Hypothalamus (tissue), 51 donors: ENCODE measurements around the gene CELF2.
A peak's percentile ranks its signal among the peaks of the same experiment; 100 is the strongest.

Experiments used
- DNase-seq, 51 donors: peaks; one replicate each; lab custom pipeline; 2025; lab: John Stamatoyannopoulos, UW

CELF2 gene

GRCh38 chr10:11050301-11051287 lies 32.9 kb downstream of the CELF2 start:
- peak in 1 of 51 donors; percentile 54 for DNase-seq

- DNase-seq = no peak
Measured at GRCh38 chr10:11057018-11057417, 39.3 kb downstream of the CELF2 start.

- DNase-seq = peak in 1 of 51 donors; percentile 49
Measured at GRCh38 chr10:11057448-11057847, 39.8 kb downstream of the CELF2 start.

GRCh38 chr10:11057994-11058393 lies 40.3 kb downstream of the CELF2 start:
- DNase-seq = no peak

- DNase-seq = no peak
Measured at GRCh38 chr10:11058965-11059364, 41.3 kb downstream of the CELF2 start.

GRCh38 chr10:11063856-11064255 lies 46.2 kb downstream of the CELF2 start:
- no peak for DNase-seq

- no peak for DNase-seq
Measured at GRCh38 chr10:11064832-11065231, 47.2 kb downstream of the CELF2 start.

- no peak for DNase-seq
Measured at GRCh38 chr10:11065567-11065966, 47.9 kb downstream of the CELF2 start.

GRCh38 chr10:11066520-11066919 lies 48.8 kb downstream of the CELF2 start:
- DNase-seq = no peak

GRCh38 chr10:11068861-11069633 lies 51.4 kb downstream of the CELF2 start:
- DNase-seq = no peak

GRCh38 chr10:11073410-11073809 lies 55.7 kb downstream of the CELF2 start:
- DNase-seq = no peak

- DNase-seq = no peak
Measured at GRCh38 chr10:11074536-11075267, 57.0 kb downstream of the CELF2 start.

GRCh38 chr10:11076221-11076620 lies 58.5 kb downstream of the CELF2 start:
- DNase-seq = no peak

- DNase-seq = no peak
Measured at GRCh38 chr10:11080564-11080984, 62.9 kb downstream of the CELF2 start.

GRCh38 chr10:11081408-11081807 lies 63.7 kb downstream of the CELF2 start:
- no peak for DNase-seq

GRCh38 chr10:11082526-11082925 lies 64.9 kb downstream of the CELF2 start:
- DNase-seq = no peak

- DNase-seq = no peak
Measured at GRCh38 chr10:11083051-11083450, 65.4 kb downstream of the CELF2 start.

- no peak for DNase-seq
Measured at GRCh38 chr10:11085545-11085944, 67.9 kb downstream of the CELF2 start.

GRCh38 chr10:11086177-11086840 lies 68.6 kb downstream of the CELF2 start:
- no peak for DNase-seq

- no peak for DNase-seq
Measured at GRCh38 chr10:11087372-11087771, 69.7 kb downstream of the CELF2 start.
